Central memory CD8-positive, alpha-beta T cell (primary cell): ENCODE results near the gene CMTM7.
"Not testable (repeated sequence)": the region's sequence is repeated elsewhere in the genome, so short reads cannot be mapped to it uniquely, and the experiment has no call there.

Experiments
- ATAC-seq: fragments of 150-1000 bp; cut with Tn5 transposase; replicated peaks from 2 replicates; pipeline ENCODE4 v1.10.0; 2022; ENCODE audit warnings: mild to moderate bottlenecking, moderate FRiP score, moderate number of reproducible peaks; ENCODE audit not compliant: poor library complexity, severe bottlenecking; ENCODE audit errors: extremely low read depth
- DNase-seq, 2 donors: peaks; one replicate each; pipeline ENCODE4 v3.0.0; 2021; ENCODE audit warnings: low spot score in 2 of 2
- H3K27ac Mint-ChIP-seq: one replicate; pipeline ENCODE4 v1.8.0; 2022; ENCODE audit warnings: low read depth, mild to moderate bottlenecking, moderate library complexity, mixed read lengths
- H3K27me3 Mint-ChIP-seq: one replicate; pipeline ENCODE4 v1.8.0; 2022; ENCODE audit warnings: mixed read lengths
- H3K36me3 Mint-ChIP-seq: one replicate; pipeline ENCODE4 v1.8.0; 2022; ENCODE audit warnings: mild to moderate bottlenecking, moderate library complexity, mixed read lengths; ENCODE audit not compliant: insufficient read depth
- H3K4me1 Mint-ChIP-seq: one replicate; pipeline ENCODE4 v1.8.0; 2022; ENCODE audit warnings: mixed read lengths
- H3K4me3 Mint-ChIP-seq: one replicate; pipeline ENCODE4 v1.8.0; 2022; ENCODE audit warnings: mild to moderate bottlenecking, moderate library complexity, mixed read lengths
- H3K9me3 Mint-ChIP-seq: one replicate; pipeline ENCODE4 v1.8.0; 2022; ENCODE audit warnings: mixed read lengths

CMTM7 gene

GRCh38 chr3:32389577-32389976, 2.1 kb upstream of the CMTM7 start:
- H3K36me3 Mint-ChIP-seq, H3K27ac Mint-ChIP-seq, H3K27me3 Mint-ChIP-seq, H3K9me3 Mint-ChIP-seq, DNase-seq, ATAC-seq, H3K4me3 Mint-ChIP-seq: not testable (repeated sequence)
- peaks cover 35% of the 10 kb centered on the region for H3K4me1 Mint-ChIP-seq

DNA sequence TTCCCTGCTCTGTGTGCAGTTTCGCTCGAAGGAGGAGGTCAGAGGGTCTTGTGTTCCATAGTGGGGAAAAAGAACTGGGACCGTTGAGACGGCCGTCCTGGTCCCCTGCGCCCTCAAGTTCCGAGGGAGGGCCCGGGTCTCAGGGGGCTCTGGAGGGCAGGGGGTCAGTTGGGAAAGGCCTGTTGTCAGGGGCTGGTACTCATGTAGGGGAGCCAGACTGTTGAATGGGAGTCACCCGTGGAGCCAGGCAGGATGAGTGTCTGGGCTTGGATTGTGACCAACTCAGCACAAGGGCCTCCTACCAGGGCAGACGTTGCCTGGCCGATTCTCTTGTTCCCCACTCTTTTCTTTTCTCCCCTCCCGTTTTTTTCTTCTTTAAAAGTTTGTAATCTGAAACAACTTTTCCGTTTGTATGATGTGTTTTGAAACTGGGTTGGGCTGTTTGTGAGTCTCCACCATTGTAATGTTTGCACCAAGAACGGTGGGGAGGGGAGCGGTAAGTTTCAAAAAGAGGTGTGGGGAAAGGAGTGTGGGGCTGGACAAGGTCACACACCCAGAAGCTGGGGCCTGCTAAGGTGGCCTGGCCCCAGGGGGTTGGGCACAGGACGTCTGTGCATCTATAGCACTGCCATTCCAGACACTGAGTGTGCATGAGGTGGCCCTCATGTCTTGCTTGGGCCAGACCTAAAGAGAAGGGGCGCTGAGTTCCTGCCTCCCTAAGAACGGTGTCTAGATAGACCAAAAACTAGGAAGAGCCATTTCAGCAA, 1.1 kb downstream of the CMTM7 start:
- Mint-ChIP-seq H3K4me3 (peak overlapping the region; percentile 98), H3K4me1 (peaks cover 58% of the 10 kb centered on the region), H3K9me3 (no peaks in the 10 kb centered on the region), H3K27me3 (no peaks in the 10 kb centered on the region), H3K27ac (peak overlapping the region; percentile 97), H3K36me3 (peaks cover 5% of the 10 kb centered on the region)
- DNase-seq = no peak
- peak; percentile 22 for ATAC-seq

DNA sequence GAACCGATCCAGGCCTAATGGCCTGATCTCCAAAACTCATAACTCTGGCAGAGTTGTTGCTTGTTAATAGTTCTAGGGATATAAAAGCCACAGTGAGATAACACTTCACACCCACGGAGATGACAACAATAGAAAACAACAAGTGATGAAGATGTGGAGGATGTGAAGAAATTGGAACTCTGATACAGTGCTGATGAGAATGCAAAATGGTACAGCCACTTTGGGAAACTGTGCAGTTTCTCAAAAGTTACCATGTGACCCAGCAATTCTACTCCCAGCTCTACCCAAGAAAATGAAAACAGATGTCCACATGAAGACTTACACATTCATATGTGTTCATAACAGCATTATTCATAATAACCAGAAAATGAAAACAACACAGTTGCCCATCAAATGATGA, 3.8 kb downstream of the CMTM7 start:
- H3K9me3 Mint-ChIP-seq = no peaks in the 10 kb centered on the region
- peak overlapping the region; percentile 73 for H3K27ac Mint-ChIP-seq
- DNase-seq = no peak
- peak overlapping the region; percentile 28 for H3K4me3 Mint-ChIP-seq
- H3K4me1 Mint-ChIP-seq = peaks cover 75% of the 10 kb centered on the region
- H3K36me3 Mint-ChIP-seq = peaks cover 7% of the 10 kb centered on the region
- no peak for ATAC-seq
- H3K27me3 Mint-ChIP-seq = no peaks in the 10 kb centered on the region

- ATAC-seq = no peak
- Mint-ChIP-seq H3K27me3 (no peaks in the 10 kb centered on the region), H3K9me3 (no peaks in the 10 kb centered on the region), H3K27ac (peak overlapping the region; percentile 23), H3K36me3 (peaks cover 2% of the 10 kb centered on the region), H3K4me1 (peaks cover 74% of the 10 kb centered on the region), H3K4me3 (no peak overlapping the region)
- no peak for DNase-seq
Observed at GRCh38 chr3:32397941-32398340, 6.3 kb downstream of the CMTM7 start.

DNA sequence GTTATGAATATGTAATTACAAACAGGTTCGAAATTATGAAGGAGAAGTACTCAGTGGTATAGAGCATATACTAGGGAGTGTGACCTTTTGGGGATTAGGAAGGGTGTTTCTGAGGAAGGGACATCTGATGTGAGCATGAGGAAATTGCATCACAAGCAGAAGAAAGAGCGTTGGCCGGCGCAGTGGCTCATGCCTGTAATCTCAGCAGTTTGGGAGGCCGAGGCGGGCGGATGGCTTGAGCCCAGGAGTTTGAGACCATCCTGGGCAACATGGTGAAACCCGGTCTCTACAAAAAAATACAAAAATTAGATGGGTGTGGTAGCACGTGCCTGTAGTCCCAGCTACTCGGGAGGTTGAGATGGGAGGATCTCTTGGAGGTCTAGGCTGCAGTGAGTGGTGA, 6.9 kb downstream of the CMTM7 start:
- ATAC-seq = no peak
- peaks cover 74% of the 10 kb centered on the region for H3K4me1 Mint-ChIP-seq
- H3K9me3 Mint-ChIP-seq = no peaks in the 10 kb centered on the region
- H3K36me3 Mint-ChIP-seq = peaks cover 2% of the 10 kb centered on the region
- H3K27me3 Mint-ChIP-seq = no peaks in the 10 kb centered on the region
- H3K4me3 Mint-ChIP-seq = no peak overlapping the region
- H3K27ac Mint-ChIP-seq = peak overlapping the region; percentile 23
- no peak for DNase-seq

DNA sequence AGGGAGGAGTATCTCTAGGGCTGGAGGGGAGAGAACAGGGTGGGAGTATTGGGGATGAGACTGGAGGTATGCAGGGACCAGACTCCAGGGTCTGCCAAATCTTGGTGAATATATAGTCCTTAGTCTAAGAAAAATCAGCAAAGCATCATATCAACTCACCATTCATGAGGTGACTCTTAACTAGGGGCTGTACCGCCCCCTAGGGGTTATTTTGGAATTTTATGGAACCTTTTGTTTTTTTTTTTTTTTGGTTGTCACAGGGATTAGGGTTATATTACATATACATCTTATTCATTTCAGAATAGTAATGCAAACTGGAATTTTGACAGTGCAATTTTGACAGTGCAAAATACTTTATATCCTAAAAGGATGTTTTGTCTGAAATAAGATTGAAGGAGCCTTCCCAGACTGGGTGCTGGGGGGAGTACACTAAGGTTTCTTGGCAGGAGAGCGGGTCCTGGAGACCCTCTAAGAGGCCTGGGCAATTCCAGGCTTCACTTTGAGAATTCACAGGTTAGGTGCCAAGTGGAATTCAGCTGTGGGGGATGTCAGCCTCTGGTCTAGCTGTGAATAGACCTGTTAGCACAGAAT, 7.5 kb downstream of the CMTM7 start:
- DNase-seq (peak in 1 of 2 donors; percentile 43), ATAC-seq (peak; percentile 38)
- Mint-ChIP-seq H3K9me3 (no peaks in the 10 kb centered on the region), H3K27me3 (no peaks in the 10 kb centered on the region), H3K4me3 (no peak overlapping the region), H3K36me3 (peaks cover 2% of the 10 kb centered on the region), H3K27ac (peak overlapping the region; percentile 23), H3K4me1 (peaks cover 72% of the 10 kb centered on the region)

DNA sequence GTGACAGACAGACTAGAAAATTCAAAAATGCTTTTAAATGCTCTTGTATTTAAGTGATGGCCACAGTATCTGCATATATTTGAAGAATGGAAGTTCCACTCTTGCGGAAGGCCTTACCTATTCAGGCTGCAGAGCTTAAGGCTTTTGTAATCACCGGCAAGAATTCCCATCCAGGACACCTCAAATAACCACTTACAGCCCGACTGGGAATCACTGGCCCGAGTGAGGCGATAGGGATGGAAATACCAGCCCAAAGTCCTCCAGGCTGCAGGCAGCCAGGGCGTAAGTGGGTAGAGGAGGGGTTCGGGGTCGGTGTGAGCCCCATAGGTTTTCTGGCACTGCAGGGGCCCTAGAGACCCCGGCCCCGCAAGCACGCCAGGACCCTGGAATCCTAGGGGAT, 9.5 kb downstream of the CMTM7 start:
- H3K27ac Mint-ChIP-seq = peak overlapping the region; percentile 95
- no peaks in the 10 kb centered on the region for H3K27me3 Mint-ChIP-seq
- peaks cover 68% of the 10 kb centered on the region for H3K4me1 Mint-ChIP-seq
- no peak for DNase-seq
- H3K9me3 Mint-ChIP-seq = no peaks in the 10 kb centered on the region
- no peak for ATAC-seq
- peaks cover 9% of the 10 kb centered on the region for H3K36me3 Mint-ChIP-seq
- peak overlapping the region; percentile 90 for H3K4me3 Mint-ChIP-seq

DNA sequence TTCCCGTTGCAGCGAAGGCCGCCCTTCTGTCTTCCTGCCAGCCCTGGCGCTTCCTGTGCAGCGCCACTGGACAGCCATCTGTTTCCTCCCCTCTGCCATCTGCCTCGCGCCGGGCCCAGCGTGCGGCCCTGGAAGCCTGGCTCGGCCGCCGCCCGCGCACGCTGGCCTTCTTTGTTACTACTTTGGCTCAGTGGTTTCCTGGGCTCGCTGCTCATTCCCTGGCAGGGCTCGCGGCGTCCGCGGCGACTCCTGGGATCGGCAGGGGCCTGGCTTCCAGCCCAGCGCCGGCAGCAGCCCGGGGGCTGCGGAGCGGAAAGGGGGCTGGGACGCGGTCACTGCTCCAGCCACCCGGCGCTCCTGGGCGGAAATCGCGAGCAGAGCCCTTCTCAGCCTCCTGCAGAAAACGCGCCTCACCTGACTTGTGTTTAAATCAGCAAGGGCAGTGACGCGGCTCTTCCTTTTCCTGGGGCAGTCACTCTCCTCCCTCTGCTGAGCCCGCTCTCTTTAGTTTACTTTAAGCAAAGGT, 10.0 kb downstream of the CMTM7 start:
- H3K4me3 Mint-ChIP-seq = peak overlapping the region; percentile 90
- DNase-seq = peak in 1 of 2 donors; percentile 42

GRCh38 chr3:32403663-32404062, 12.0 kb downstream of the CMTM7 start:
- H3K4me1 Mint-ChIP-seq = peaks cover 76% of the 10 kb centered on the region
- H3K4me3 Mint-ChIP-seq = peak overlapping the region; percentile 49
- DNase-seq = no peak
- no peak for ATAC-seq
- H3K27me3 Mint-ChIP-seq = no peaks in the 10 kb centered on the region
- no peaks in the 10 kb centered on the region for H3K9me3 Mint-ChIP-seq
- peaks cover 11% of the 10 kb centered on the region for H3K36me3 Mint-ChIP-seq
- H3K27ac Mint-ChIP-seq = peak overlapping the region; percentile 95

More for the DNA sequence above, 10.0 kb downstream of the CMTM7 start:
- Mint-ChIP-seq H3K27ac (peak overlapping the region; percentile 95), H3K9me3 (no peaks in the 10 kb centered on the region), H3K27me3 (no peaks in the 10 kb centered on the region), H3K36me3 (peaks cover 9% of the 10 kb centered on the region), H3K4me1 (peaks cover 69% of the 10 kb centered on the region)
- ATAC-seq = peak; percentile 77

- Mint-ChIP-seq H3K27me3 (no peaks in the 10 kb centered on the region), H3K9me3 (no peaks in the 10 kb centered on the region), H3K36me3 (peaks cover 10% of the 10 kb centered on the region), H3K4me1 (peaks cover 74% of the 10 kb centered on the region), H3K4me3 (no peak overlapping the region), H3K27ac (peak overlapping the region; percentile 67)
- ATAC-seq = no peak
- DNase-seq = no peak
Observed at GRCh38 chr3:32404714-32405113, 13.1 kb downstream of the CMTM7 start.

DNA sequence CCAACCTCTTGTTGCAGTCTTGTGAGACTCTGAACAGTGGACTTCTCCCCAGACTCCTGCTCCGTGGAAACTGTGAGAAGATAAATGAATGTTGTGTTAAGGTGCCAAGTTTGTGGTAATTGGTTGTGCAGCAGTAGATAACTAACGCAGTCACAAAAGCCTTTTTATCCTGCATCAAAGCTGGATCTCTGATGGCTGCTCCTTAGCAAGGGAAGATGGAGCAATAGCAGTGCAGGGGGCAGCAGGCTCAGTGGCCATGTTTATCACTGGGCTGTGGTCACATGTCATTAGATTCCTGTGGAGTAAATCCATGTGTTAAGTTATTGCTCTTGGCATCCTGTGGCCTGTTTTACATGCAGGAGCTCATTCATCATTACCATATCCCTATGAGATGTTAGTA, 13.5 kb downstream of the CMTM7 start:
- ATAC-seq = no peak
- H3K4me3 Mint-ChIP-seq = no peak overlapping the region
- DNase-seq = no peak
- no peaks in the 10 kb centered on the region for H3K27me3 Mint-ChIP-seq
- peak overlapping the region; percentile 67 for H3K27ac Mint-ChIP-seq
- H3K4me1 Mint-ChIP-seq = peaks cover 77% of the 10 kb centered on the region
- no peaks in the 10 kb centered on the region for H3K9me3 Mint-ChIP-seq
- H3K36me3 Mint-ChIP-seq = peaks cover 11% of the 10 kb centered on the region

DNA sequence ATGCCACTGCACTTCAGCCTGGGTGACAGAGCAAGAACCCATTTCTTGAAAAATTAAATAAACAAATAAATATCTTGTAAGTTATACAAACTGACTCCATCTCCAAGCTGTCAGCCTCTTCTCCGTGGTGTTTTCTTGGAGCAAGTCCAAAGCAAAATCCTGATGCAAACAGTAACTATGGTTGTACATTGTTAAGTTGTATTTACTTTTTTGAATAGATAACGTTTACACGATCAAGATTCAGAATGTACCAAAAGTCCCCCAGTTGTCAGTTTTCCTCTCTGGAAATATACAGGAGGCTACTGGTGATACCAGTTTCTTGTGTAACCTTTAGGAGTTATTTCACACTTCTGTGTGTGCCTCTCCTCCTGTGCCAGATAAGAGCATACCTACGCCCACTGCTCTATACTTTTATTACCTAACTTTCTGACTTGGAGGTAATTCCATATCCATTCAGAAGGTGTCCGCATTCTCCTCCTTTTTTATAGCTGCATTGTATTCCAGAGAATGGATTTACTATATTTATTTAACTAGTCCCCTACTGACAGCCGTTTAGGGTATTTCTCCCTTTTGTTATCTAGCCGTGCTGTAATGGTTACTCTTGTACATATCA, 14.2 kb downstream of the CMTM7 start:
- Mint-ChIP-seq H3K9me3 (no peaks in the 10 kb centered on the region), H3K27ac (no peak overlapping the region), H3K36me3 (peaks cover 12% of the 10 kb centered on the region), H3K27me3 (no peaks in the 10 kb centered on the region), H3K4me3 (no peak overlapping the region), H3K4me1 (peaks cover 75% of the 10 kb centered on the region)
- ATAC-seq (no peak), DNase-seq (no peak)
